Hematopoietic multipotent progenitor cell treated with erythropoietin and hydrocortisone succinate and interleukin-3 and kit ligand, for 4 days (in vitro differentiated cells): ENCODE measurements around the gene CNTNAP2.

Experiments
- DNase-seq: peaks from one replicate; pipeline ENCODE4 v3.0.0-alpha.2; 2015

The CNTNAP2 gene

GRCh38 chr7:146433501-146433900, 316.9 kb downstream of the CNTNAP2 start:
- DNase-seq, result no peak

GRCh38 chr7:146443102-146443501, 326.5 kb downstream of the CNTNAP2 start:
- DNase-seq, result no peak

GRCh38 chr7:146449625-146450024, 333.0 kb downstream of the CNTNAP2 start:
- no peak for DNase-seq

GRCh38 chr7:146455091-146455655, 338.6 kb downstream of the CNTNAP2 start:
- DNase-seq, result no peak

- DNase-seq, result no peak
These were observed 362.4 kb downstream of the CNTNAP2 start for GRCh38 chr7:146479040-146479439.

GRCh38 chr7:146486519-146486918, 369.9 kb downstream of the CNTNAP2 start:
- DNase-seq, result no peak

GRCh38 chr7:146492017-146492416, 375.4 kb downstream of the CNTNAP2 start:
- DNase-seq, result no peak

GRCh38 chr7:146494952-146495596, 378.5 kb downstream of the CNTNAP2 start:
- DNase-seq, result no peak

- DNase-seq, result no peak
These were observed 380.1 kb downstream of the CNTNAP2 start for GRCh38 chr7:146496657-146497056.

- no peak for DNase-seq
These were observed 383.4 kb downstream of the CNTNAP2 start for GRCh38 chr7:146499970-146500369.

- peak; percentile 5 for DNase-seq
These were observed 387.2 kb downstream of the CNTNAP2 start for GRCh38 chr7:146503844-146504243.

- DNase-seq, result peak; percentile 13
These were observed 393.6 kb downstream of the CNTNAP2 start for GRCh38 chr7:146510088-146510680.

GRCh38 chr7:146514304-146514703, 397.7 kb downstream of the CNTNAP2 start:
- no peak for DNase-seq

GRCh38 chr7:146528581-146528980, 412.0 kb downstream of the CNTNAP2 start:
- peak; percentile 59 for DNase-seq

- DNase-seq, result no peak
These were observed 423.2 kb downstream of the CNTNAP2 start for GRCh38 chr7:146539836-146540235.

GRCh38 chr7:146542101-146542500, 425.5 kb downstream of the CNTNAP2 start:
- DNase-seq, result no peak

- no peak for DNase-seq
These were observed 428.1 kb downstream of the CNTNAP2 start for GRCh38 chr7:146544748-146545147.

GRCh38 chr7:146548816-146549215, 432.2 kb downstream of the CNTNAP2 start:
- no peak for DNase-seq

- no peak for DNase-seq
These were observed 438.0 kb downstream of the CNTNAP2 start for GRCh38 chr7:146554556-146554955.

- no peak for DNase-seq
These were observed 441.4 kb downstream of the CNTNAP2 start for GRCh38 chr7:146557971-146558469.

- DNase-seq, result no peak
These were observed 449.3 kb downstream of the CNTNAP2 start for GRCh38 chr7:146565872-146566271.

- DNase-seq, result no peak
These were observed 459.3 kb downstream of the CNTNAP2 start for GRCh38 chr7:146575903-146576302.

GRCh38 chr7:146591976-146592375, 475.4 kb downstream of the CNTNAP2 start:
- no peak for DNase-seq

GRCh38 chr7:146606628-146607027, 490.0 kb downstream of the CNTNAP2 start:
- no peak for DNase-seq
